Pulmonary artery endothelial cell (primary cell): Measurements from ENCODE around the gene PSMD8. TPM values are rescaled to one million over a fixed set of nuclear protein-coding genes. Genes with fewer than 3 reads are reported as not detected.
"Not testable (repeated sequence)": the region's sequence is repeated elsewhere in the genome, so short reads cannot be mapped to it uniquely, and the experiment has no call there.

Source experiments
- DNase-seq: peaks from one replicate; pipeline ENCODE4 v3.0.0-alpha.2; 2011; ENCODE audit warnings: low read depth, low spot score
- total RNA-seq: library from RNA; depleted of rRNA; stranded (reverse); fragments of >200 nt; gene quantifications from 2 replicates; pipeline ENCODE4 v1.2.3, GENCODE V29; 2014

The PSMD8 gene
- total RNA-seq, 1 donor from 2014 or later = 316 TPM

GRCh38 chr19:38361633-38362075 lies 12.7 kb upstream of the PSMD8 start:
- DNase-seq = peak; percentile 24

GRCh38 chr19:38362076-38362945 lies 12.1 kb upstream of the PSMD8 start:
- no peak for DNase-seq

DNA sequence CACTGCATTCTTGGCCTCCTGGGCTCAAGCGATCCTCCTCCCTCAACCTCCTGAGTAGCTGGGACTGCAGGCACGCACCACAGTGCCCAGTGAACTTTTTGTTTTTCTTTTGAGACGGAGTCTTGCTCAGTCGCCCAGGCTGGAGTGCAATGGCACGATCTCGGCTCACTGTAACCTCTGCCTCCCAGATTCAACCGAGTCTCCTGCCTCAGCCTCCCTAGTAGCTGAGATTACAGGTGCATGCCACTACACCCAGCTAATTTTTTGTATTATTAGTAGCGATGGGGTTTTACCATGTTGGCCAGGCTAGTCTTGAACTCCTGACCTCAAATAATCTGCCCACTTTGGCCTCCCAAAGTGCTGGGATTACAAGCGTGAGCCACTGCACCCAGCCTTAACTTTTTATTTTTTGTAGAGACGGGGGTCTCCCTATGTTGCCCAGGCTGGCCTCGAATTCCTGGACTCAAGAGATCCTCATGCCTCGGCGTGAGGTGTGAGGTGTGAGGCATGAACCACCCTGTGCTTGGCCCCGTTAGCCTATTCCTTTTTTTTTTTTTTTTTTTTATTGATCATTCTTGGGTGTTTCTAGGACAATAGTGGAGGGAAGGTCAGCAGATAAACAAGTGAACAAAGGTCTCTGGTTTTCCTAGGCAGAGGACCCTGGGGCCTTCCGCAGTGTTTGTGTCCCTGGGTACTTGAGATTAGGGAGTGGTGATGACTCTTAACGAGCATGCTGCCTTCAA lies 11.3 kb upstream of the PSMD8 start:
- not testable (repeated sequence) for DNase-seq

DNA sequence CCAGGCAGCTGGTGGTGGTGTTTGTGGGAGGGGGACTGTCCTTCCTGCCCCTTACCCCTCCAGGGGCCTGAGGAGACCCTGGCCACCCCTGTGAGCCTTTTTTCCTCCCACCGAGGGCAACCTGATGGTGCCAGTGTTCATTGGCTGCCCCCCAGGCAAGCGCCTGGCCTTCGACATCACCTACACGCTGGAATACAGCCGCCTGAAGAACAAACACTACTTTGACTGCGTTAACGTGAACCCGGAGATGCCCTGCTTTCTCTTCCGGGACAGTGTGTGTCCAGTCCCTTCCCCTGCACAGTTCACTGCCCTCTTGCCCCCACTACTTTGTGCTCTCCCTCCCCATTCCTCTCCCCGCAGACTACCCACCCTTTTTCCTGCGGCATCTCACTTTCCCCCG lies 7.3 kb upstream of the PSMD8 start:
- DNase-seq = no peak

GRCh38 chr19:38369584-38369983 lies 4.8 kb upstream of the PSMD8 start:
- no peak for DNase-seq

DNA sequence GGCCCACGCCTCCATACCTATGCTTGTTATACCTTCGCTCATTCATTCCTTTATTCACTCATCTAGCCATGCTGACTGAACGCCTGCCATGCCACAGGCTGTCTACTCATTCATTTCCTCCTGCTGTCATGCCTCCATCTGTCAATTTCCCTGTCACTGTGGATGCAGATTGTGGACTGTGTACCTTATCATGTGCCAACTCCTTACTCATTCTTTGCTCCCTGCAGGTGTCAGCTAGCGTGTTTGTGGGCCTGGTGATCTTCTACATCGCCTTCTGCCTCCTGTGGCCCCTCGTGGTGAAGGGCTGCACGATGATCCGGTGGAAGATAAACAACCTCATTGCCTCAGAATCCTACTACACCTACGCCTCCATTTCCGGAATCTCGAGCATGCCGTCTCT lies 4.1 kb upstream of the PSMD8 start:
- DNase-seq = no peak

DNA sequence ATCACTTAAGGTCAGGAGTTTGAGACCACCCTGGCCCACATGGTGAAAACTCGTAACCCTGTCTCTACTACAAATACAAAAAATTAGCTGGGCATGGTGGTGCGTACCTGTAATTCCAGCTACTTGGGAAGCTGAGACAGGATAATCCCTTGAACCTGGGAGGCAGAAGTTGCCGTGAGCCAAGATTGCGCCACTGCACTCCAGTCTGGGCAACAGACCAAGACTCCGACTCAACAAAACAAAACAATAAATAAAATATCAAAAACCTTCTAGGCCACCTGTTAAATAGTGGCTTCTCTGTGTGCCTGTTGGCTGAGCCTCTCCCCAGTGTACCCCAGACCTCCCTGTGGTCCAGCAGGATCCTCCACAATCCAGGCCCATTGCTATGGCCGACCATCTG lies 3.3 kb upstream of the PSMD8 start:
- no peak for DNase-seq

- no peak for DNase-seq
Measured at GRCh38 chr19:38373907-38374331, 452 bp upstream of the PSMD8 start.

GRCh38 chr19:38375098-38375493 lies 725 bp downstream of the PSMD8 start:
- no peak for DNase-seq

DNA sequence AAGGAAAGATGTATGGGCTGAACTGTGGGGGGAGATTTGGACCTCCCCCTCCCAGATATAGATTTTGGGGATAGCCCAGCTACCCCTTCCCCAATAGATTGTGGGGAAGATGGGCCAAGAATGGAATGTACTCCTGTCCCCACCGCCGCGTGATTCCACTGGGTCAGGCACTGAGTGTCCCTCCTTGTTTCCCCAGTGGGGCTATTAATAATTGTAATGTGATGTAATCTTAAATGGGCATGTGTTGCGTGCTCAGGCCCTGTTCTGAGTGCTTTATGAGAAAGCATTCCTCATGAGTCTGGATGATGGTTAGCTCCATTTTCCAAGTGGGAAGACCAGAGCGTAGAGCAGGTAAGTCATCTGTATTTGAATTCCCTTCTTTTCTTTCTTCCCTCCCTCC lies 1.4 kb downstream of the PSMD8 start:
- DNase-seq = no peak

DNA sequence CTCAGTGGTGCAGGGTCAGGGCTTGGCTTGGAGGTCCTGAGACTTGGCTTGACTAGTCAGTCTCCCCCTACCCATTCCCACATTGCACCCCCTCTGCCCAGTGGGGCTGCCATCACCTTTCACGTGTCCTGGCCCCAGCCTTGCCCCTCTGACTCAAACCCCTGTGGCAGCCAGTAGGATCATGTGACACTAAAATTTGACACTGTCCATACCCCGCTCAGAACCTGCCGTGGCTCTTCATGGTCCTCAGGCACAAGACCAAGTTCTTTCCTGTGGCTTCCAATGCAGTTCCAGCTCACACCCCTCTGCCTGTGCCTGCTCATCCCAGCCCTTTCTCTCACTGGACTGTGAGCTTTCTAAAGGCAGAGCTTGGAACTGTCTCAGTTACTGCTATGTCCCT lies 2.2 kb downstream of the PSMD8 start:
- no peak for DNase-seq

GRCh38 chr19:38377052-38377451 lies 2.7 kb downstream of the PSMD8 start:
- DNase-seq = no peak

- no peak for DNase-seq
Measured at GRCh38 chr19:38378866-38379265, 4.5 kb downstream of the PSMD8 start.

DNA sequence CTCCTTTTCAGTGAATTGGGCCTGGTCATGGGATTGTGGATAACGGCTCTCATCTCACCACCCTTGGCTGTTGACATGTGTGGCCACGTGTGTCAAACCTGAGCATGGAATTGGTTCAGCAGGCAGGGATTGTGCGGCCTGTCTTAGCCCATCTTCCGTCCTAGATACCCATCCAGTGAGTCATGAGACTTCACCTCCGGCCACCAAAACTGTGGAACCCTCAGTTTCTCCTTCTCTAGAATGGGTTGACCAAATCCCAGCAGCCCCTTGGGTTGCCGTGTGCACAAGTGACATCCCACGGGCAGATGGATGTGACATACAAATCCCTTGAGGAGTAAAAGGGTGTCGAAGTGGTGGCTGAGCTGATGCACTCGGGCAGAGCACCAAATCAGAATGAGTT lies 6.8 kb downstream of the PSMD8 start:
- no peak for DNase-seq

DNA sequence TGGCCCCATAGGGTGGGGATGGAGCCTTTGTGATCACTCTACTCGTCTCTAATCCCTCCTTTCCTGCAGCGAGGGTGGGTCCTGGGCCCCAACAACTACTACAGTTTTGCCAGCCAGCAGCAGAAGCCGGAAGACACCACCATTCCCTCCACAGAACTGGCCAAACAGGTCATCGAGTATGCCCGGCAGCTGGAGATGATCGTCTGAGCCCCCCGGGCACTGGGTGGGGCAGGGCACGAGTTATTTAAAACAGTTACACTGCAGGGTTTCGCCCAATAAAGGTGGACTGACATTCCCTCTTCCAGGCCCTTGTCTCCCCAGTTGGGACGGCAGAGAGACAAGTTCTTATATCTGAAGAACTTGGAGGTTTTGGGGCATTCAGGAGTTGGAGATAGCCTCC lies 8.8 kb downstream of the PSMD8 start:
- DNase-seq = no peak

- no peak for DNase-seq
Measured at GRCh38 chr19:38383743-38384142, 9.4 kb downstream of the PSMD8 start.

- no peak for DNase-seq
Measured at GRCh38 chr19:38384209-38385027, 10.0 kb downstream of the PSMD8 start.

GRCh38 chr19:38385057-38385803 lies 10.9 kb downstream of the PSMD8 start:
- DNase-seq = no peak

- no peak for DNase-seq
Measured at GRCh38 chr19:38385804-38386257, 11.5 kb downstream of the PSMD8 start.

- DNase-seq = no peak
Measured at GRCh38 chr19:38386300-38386970, 12.1 kb downstream of the PSMD8 start.
